Neural progenitor cell (in vitro differentiated cells): ENCODE measurements around the gene MTMR11.

Experiments used
- CTCF ChIP-seq: fragments of 200-600 bp; sonication (generic); IDR thresholded peaks from 2 replicates; pipeline ENCODE4 v1.5.1; 2017; ENCODE audit warnings: antibody characterized with exemption, mild to moderate bottlenecking
- EZH2 ChIP-seq: fragments of 200-600 bp; sonication (generic); IDR thresholded peaks from 2 replicates; pipeline ENCODE4 v1.6.1; 2017; ENCODE audit warnings: antibody characterized with exemption, mild to moderate bottlenecking, moderate library complexity
- EZH2phosphoT487 ChIP-seq: fragments of 200-600 bp; sonication (generic); IDR thresholded peaks from 2 replicates; pipeline ENCODE4 v1.6.1; 2017; ENCODE audit warnings: antibody characterized with exemption

GRCh38 chr1:149933208-149933607 is 3.5 kb downstream of the MTMR11 start:
- TF ChIP-seq CTCF (no peak), EZH2 (no peak), EZH2phosphoT487 (no peak)
